WERI-Rb-1 (cell line): Measurements from ENCODE around the gene RGS1.

Experiments used
- DNase-seq: peaks from one replicate; pipeline ENCODE4 v3.0.0-alpha.2; 2020
- H3K27ac ChIP-seq: fragments of 250-450 bp; sonication (Bioruptor Pico); 2 replicates; pipeline ENCODE4 v1.5.1; 2020; ENCODE audit warnings: mild to moderate bottlenecking, moderate library complexity
- H3K27me3 ChIP-seq: fragments of 250-450 bp; sonication (Bioruptor Pico); 2 replicates; pipeline ENCODE4 v1.5.1; 2021; ENCODE audit warnings: mild to moderate bottlenecking, low read depth, moderate library complexity; ENCODE audit not compliant: insufficient read depth, severe bottlenecking
- H3K36me3 ChIP-seq: fragments of 250-450 bp; sonication (Bioruptor Pico); 2 replicates; pipeline ENCODE4 v1.5.1; 2020; ENCODE audit warnings: mild to moderate bottlenecking, moderate library complexity
- H3K4me3 ChIP-seq: 2 replicates; pipeline ENCODE4 v1.5.1; 2011; ENCODE audit warnings: low read depth, mild to moderate bottlenecking, control low read depth, low read length
- H3K9me3 ChIP-seq: fragments of 250-450 bp; sonication (Bioruptor Pico); 2 replicates; pipeline ENCODE4 v1.5.1; 2021; ENCODE audit warnings: mild to moderate bottlenecking, moderate library complexity; ENCODE audit not compliant: severe bottlenecking
- CTCF ChIP-seq: IDR thresholded peaks from 2 replicates; pipeline ENCODE4 v1.5.1; 2011; ENCODE audit warnings: low read depth, mild to moderate bottlenecking, control low read depth, inconsistent platforms, low read length

RGS1 gene

DNA sequence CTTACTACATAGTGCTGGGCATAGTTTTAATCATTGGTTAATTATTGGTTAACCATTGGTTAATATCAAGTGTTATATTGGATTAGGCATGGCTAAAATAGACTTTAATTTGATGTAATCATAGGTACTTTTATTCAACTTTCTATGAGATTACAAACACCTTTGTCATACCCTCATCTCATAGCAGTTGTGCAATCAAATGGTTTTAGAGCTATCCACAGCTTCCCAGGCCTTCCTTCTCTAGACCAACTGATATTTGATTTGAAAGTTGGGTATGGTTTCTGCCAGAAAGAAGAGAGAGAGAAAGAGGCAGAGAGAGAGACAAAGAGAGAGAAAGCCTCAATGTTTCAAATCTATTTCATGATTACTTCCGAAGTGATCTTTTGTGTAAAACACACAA is 9.6 kb upstream of the RGS1 start:
- DNase-seq: no peak
- Histone ChIP-seq H3K4me3 (no peak overlapping the region), H3K9me3 (no peaks in the 10 kb centered on the region), H3K27ac (no peak overlapping the region), H3K36me3 (no peaks in the 10 kb centered on the region), H3K27me3 (no peaks in the 10 kb centered on the region)
- no peak for TF ChIP-seq CTCF

- no peak for TF ChIP-seq CTCF
Measured at GRCh38 chr1:192566657-192567056, 8.9 kb upstream of the RGS1 start.

GRCh38 chr1:192568063-192568462 is 7.5 kb upstream of the RGS1 start:
- Histone ChIP-seq H3K4me3 (no peak overlapping the region), H3K9me3 (no peaks in the 10 kb centered on the region), H3K36me3 (no peaks in the 10 kb centered on the region), H3K27ac (no peak overlapping the region), H3K27me3 (no peaks in the 10 kb centered on the region)
- DNase-seq: no peak
- TF ChIP-seq CTCF: no peak

More at GRCh38 chr1:192566657-192567056, 8.9 kb upstream of the RGS1 start:
- Histone ChIP-seq H3K27ac (no peak overlapping the region), H3K27me3 (no peaks in the 10 kb centered on the region), H3K9me3 (no peaks in the 10 kb centered on the region), H3K4me3 (no peak overlapping the region), H3K36me3 (no peaks in the 10 kb centered on the region)
- DNase-seq: no peak

- TF ChIP-seq CTCF: no peak
- H3K9me3 ChIP-seq: no peaks in the 10 kb centered on the region
Measured at GRCh38 chr1:192571668-192572067, 3.9 kb upstream of the RGS1 start.

GRCh38 chr1:192573499-192573898 is 2.1 kb upstream of the RGS1 start:
- no peak for TF ChIP-seq CTCF
- Histone ChIP-seq H3K27me3 (no peaks in the 10 kb centered on the region), H3K36me3 (no peaks in the 10 kb centered on the region), H3K9me3 (no peaks in the 10 kb centered on the region), H3K27ac (no peak overlapping the region), H3K4me3 (no peak overlapping the region)
- no peak for DNase-seq

More at GRCh38 chr1:192571668-192572067, 3.9 kb upstream of the RGS1 start:
- H3K27me3 ChIP-seq: no peaks in the 10 kb centered on the region
- no peak for DNase-seq
- H3K4me3 ChIP-seq: no peak overlapping the region
- H3K27ac ChIP-seq: no peak overlapping the region
- no peaks in the 10 kb centered on the region for H3K36me3 ChIP-seq

- Histone ChIP-seq H3K27ac (no peak overlapping the region), H3K27me3 (no peaks in the 10 kb centered on the region), H3K9me3 (no peaks in the 10 kb centered on the region), H3K36me3 (no peaks in the 10 kb centered on the region), H3K4me3 (no peak overlapping the region)
- no peak for TF ChIP-seq CTCF
- no peak for DNase-seq
Measured at GRCh38 chr1:192574073-192574472, 1.5 kb upstream of the RGS1 start.
